HG03342 (cell line): ENCODE results near the gene DDX31.

Source experiments
- ATAC-seq: cut with Tn5 transposase; IDR thresholded peaks from one replicate; pipeline ENCODE4 v1.9.1; 2021; ENCODE audit warnings: mild to moderate bottlenecking, moderate library complexity; ENCODE audit not compliant: unreplicated experiment

DDX31 gene

GRCh38 chr9:132600326-132600984 lies 69.3 kb downstream of the DDX31 start:
- ATAC-seq = no peak

- ATAC-seq = no peak
Observed at GRCh38 chr9:132597073-132597775, 72.6 kb downstream of the DDX31 start.

- no peak for ATAC-seq
Observed at GRCh38 chr9:132596200-132596599, 73.6 kb downstream of the DDX31 start.

GRCh38 chr9:132595319-132595718 lies 74.5 kb downstream of the DDX31 start:
- ATAC-seq = no peak

GRCh38 chr9:132594412-132594811 lies 75.4 kb downstream of the DDX31 start:
- no peak for ATAC-seq

- no peak for ATAC-seq
Observed at GRCh38 chr9:132592451-132592850, 77.3 kb downstream of the DDX31 start.

- no peak for ATAC-seq
Observed at GRCh38 chr9:132591751-132592314, 78.0 kb downstream of the DDX31 start.

GRCh38 chr9:132591244-132591643 lies 78.5 kb downstream of the DDX31 start:
- no peak for ATAC-seq

GRCh38 chr9:132590318-132591182 lies 79.2 kb downstream of the DDX31 start:
- no peak for ATAC-seq

- no peak for ATAC-seq
Observed at GRCh38 chr9:132590037-132590317, 79.8 kb downstream of the DDX31 start.

- ATAC-seq = no peak
Observed at GRCh38 chr9:132589148-132590036, 80.4 kb downstream of the DDX31 start.

- ATAC-seq = no peak
Observed at GRCh38 chr9:132588501-132589147, 81.2 kb downstream of the DDX31 start.

- no peak for ATAC-seq
Observed at GRCh38 chr9:132588098-132588497, 81.7 kb downstream of the DDX31 start.

GRCh38 chr9:132587592-132587955 lies 82.2 kb downstream of the DDX31 start:
- ATAC-seq = no peak

- ATAC-seq = no peak
Observed at GRCh38 chr9:132586830-132587591, 82.8 kb downstream of the DDX31 start.

- ATAC-seq = no peak
Observed at GRCh38 chr9:132585954-132586829, 83.6 kb downstream of the DDX31 start.

GRCh38 chr9:132584601-132585560 lies 84.9 kb downstream of the DDX31 start:
- ATAC-seq = no peak
